HepG2 (cell line): ENCODE data around the gene SLC12A3. TPM values are rescaled to one million over a fixed set of nuclear protein-coding genes. Genes with fewer than 3 reads are reported as not detected.
A peak's percentile ranks its signal among the peaks of the same experiment; 100 is the strongest.

Experiments
- FOSL2 ChIP-seq: sonication (generic); formaldehyde crosslinking; IDR thresholded peaks from 2 replicates; pipeline ENCODE4 v1.4.0; 2020; ENCODE audit warnings: missing genetic modification reagents
- GABPB1 ChIP-seq: IDR thresholded peaks from 2 replicates; pipeline ENCODE4 v1.6.1; 2016; ENCODE audit warnings: mild to moderate bottlenecking, missing genetic modification reagents, moderate library complexity, missing compliant biosample characterization
- HNRNPL ChIP-seq: fragments of 200-400 bp; formaldehyde crosslinking; IDR thresholded peaks from 2 replicates; pipeline ENCODE4 v1.6.1; 2017; ENCODE audit warnings: mild to moderate bottlenecking, low read depth, low read length
- IKZF5 ChIP-seq: IDR thresholded peaks from 2 replicates; pipeline ENCODE4 v1.6.1; 2018; ENCODE audit warnings: missing genetic modification reagents, mild to moderate bottlenecking, missing compliant biosample characterization
- NFAT5 ChIP-seq: sonication (generic); formaldehyde crosslinking; IDR thresholded peaks from 2 replicates; pipeline ENCODE4 v1.4.0; 2020; ENCODE audit warnings: missing genetic modification reagents
- SKIL ChIP-seq: sonication (generic); formaldehyde crosslinking; IDR thresholded peaks from 2 replicates; pipeline ENCODE4 v1.8.0; 2022; ENCODE audit warnings: missing genetic modification reagents, mild to moderate bottlenecking, moderate library complexity, borderline replicate concordance
- SP140L ChIP-seq: sonication (generic); formaldehyde crosslinking; IDR thresholded peaks from 2 replicates; pipeline ENCODE4 v1.4.0; 2020; ENCODE audit warnings: missing genetic modification reagents, borderline replicate concordance
- SP5 ChIP-seq: IDR thresholded peaks from 2 replicates; pipeline ENCODE4 v1.6.1; 2016; ENCODE audit warnings: low read depth, borderline replicate concordance
- YY1 ChIP-seq: IDR thresholded peaks from 2 replicates; pipeline ENCODE4 v1.6.1; 2011; ENCODE audit warnings: low read length, low read depth, moderate library complexity, mild to moderate bottlenecking; ENCODE audit not compliant: insufficient read depth, insufficient replicate concordance
- ZFP36L2 ChIP-seq: sonication (generic); formaldehyde crosslinking; IDR thresholded peaks from 2 replicates; pipeline ENCODE4 v1.4.0; 2020; ENCODE audit warnings: missing genetic modification reagents
- ZFX ChIP-seq: sonication (generic); formaldehyde crosslinking; IDR thresholded peaks from 2 replicates; pipeline ENCODE4 v1.4.0; 2020; ENCODE audit warnings: mild to moderate bottlenecking, low read depth, missing genetic modification reagents, moderate library complexity
- ZFY ChIP-seq: sonication (generic); formaldehyde crosslinking; IDR thresholded peaks from 2 replicates; pipeline ENCODE4 v1.4.0; 2020; ENCODE audit warnings: missing genetic modification reagents
- ZNF292 ChIP-seq: sonication (generic); formaldehyde crosslinking; IDR thresholded peaks from 2 replicates; pipeline ENCODE4 v1.8.1; 2022; ENCODE audit warnings: mild to moderate bottlenecking, low read depth, missing genetic modification reagents, borderline replicate concordance
- ZNF33B ChIP-seq: sonication (generic); formaldehyde crosslinking; IDR thresholded peaks from 2 replicates; pipeline ENCODE4 v1.5.1; 2020; ENCODE audit warnings: mild to moderate bottlenecking, missing genetic modification reagents
- ZNF441 ChIP-seq: sonication (generic); formaldehyde crosslinking; IDR thresholded peaks from 2 replicates; pipeline ENCODE4 v1.7.0; 2021; ENCODE audit warnings: missing genetic modification reagents, borderline replicate concordance
- ZNF468 ChIP-seq: sonication (generic); formaldehyde crosslinking; IDR thresholded peaks from 2 replicates; pipeline ENCODE4 v1.8.0; 2022; ENCODE audit warnings: mild to moderate bottlenecking, moderate library complexity, missing genetic modification reagents
- ZNF614 ChIP-seq: IDR thresholded peaks from 2 replicates; pipeline ENCODE4 v1.6.1; 2018; ENCODE audit warnings: missing biosample characterization, missing genetic modification reagents, inconsistent platforms, borderline replicate concordance
- ZUFSP ChIP-seq: sonication (generic); formaldehyde crosslinking; IDR thresholded peaks from 2 replicates; pipeline ENCODE4 v1.9.0; 2021; ENCODE audit warnings: missing genetic modification reagents, mild to moderate bottlenecking, borderline replicate concordance
- polyA plus RNA-seq, 8 experiments: library from polyadenylated mRNA; depleted of rRNA in 3 of 8; stranded (reverse) in 7 of 8; unstranded in 1 of 8; fragments of >200 nt; fragmentation: Illumina TruSeq in 4 of 8; extraction: Trizol in 4 of 8; gene quantifications; 2 replicates each; pipeline versions ENCODE4 v1.2.1 to v1.2.3, GENCODE V29; 2011 to 2016; ENCODE audit warnings: low read depth in 4 of 8, missing spikeins in 1 of 8, mixed read lengths in 1 of 8; ENCODE audit not compliant: insufficient read depth in 1 of 8
- total RNA-seq, 5 experiments: library from RNA; depleted of rRNA; stranded (reverse); fragments of >200 nt; fragmentation: Illumina TruSeq; extraction: Trizol; gene quantifications; 2 replicates each; pipeline ENCODE4 v1.2.3, GENCODE V29; 2016; ENCODE audit warnings: low read depth in 1 of 5

Gene SLC12A3
- total and polyA plus RNA-seq, 2 of the 13 experiments (the other 11 are each of a cell fraction or from before 2014, with no cell fraction given) = 6.2 TPM; not detected in 1

- TF ChIP-seq ZNF33B (peak; percentile 46; the same call in 1 of the 2 replicates), ZNF614 (CRISPR knock-in tag) (peak; percentile 85; the same call in 1 of the 2 replicates), ZNF441 (CRISPR knock-in tag) (peak; percentile 48; the same call in 1 of the 2 replicates), ZFX (CRISPR knock-in tag) (peak; percentile 52), ZFP36L2 (CRISPR knock-in tag) (no peak), HNRNPL (0 out of 2 replicates have a peak, but pooled peaks have one; percentile 60), ZNF292 (no peak), SP5 (peak; percentile 78; the same call in 1 of the 2 replicates), NFAT5 (CRISPR knock-in tag) (0 out of 2 replicates have a peak, but pooled peaks have one; percentile 48), SKIL (CRISPR knock-in tag) (peak; percentile 72; the same call in 1 of the 2 replicates), GABPB1 (peak; percentile 57; the same call in 1 of the 2 replicates), FOSL2 (CRISPR knock-in tag) (peak; percentile 88), ZUFSP (CRISPR knock-in tag) (no peak), YY1 (peak; percentile 48), SP140L (CRISPR knock-in tag) (no peak), IKZF5 (peak; percentile 58), ZNF468 (no peak), ZFY (CRISPR knock-in tag) (peak; percentile 50)
Measured at GRCh38 chr16:56964243-56965148, 99.5 kb downstream of the SLC12A3 start (continued).
